Endothelial cell of umbilical vein (primary cell): ENCODE results near the gene LMTK2. TPM values are rescaled to one million over a fixed set of nuclear protein-coding genes. Genes with fewer than 3 reads are reported as not detected.

ENCODE experiments used
- BruUV-seq: library from RNA; stranded (reverse); fragments of 400-500 nt; replicated peaks from 2 replicates; lab custom pipeline; 2021; lab: Mats Ljungman, UMichigan
- CTCF ChIA-PET: fragments of 300-600, 350-600 bp; sonication (Branson Sonifier 250); formaldehyde crosslinking; loops from one replicate; lab custom pipeline; 2021; ENCODE audit warnings: antibody characterized with exemption, inconsistent platforms; lab: Charles Lee
- POLR2A ChIA-PET: fragments of 300-600, 350-600 bp; sonication (Branson Sonifier 250); formaldehyde crosslinking; loops from one replicate; lab custom pipeline; 2021; ENCODE audit warnings: antibody characterized with exemption, inconsistent platforms; lab: Charles Lee
- DNase-seq: peaks from one replicate; pipeline ENCODE4 v3.0.0-alpha.2; 2011; ENCODE audit warnings: low read depth, low spot score
- FAIRE-seq: peaks from 2 replicates; lab custom pipeline; 2011; peaks lifted over from hg19 to GRCh38; lab: Jason Lieb, UNC
- H2AFZ ChIP-seq: 2 replicates; pipeline ENCODE4 v1.6.0; 2012; ENCODE audit warnings: low read depth, low read length, control low read depth, inconsistent platforms
- H3K27ac ChIP-seq: 2 replicates; pipeline ENCODE4 v1.5.1; 2011; ENCODE audit warnings: low read depth, mild to moderate bottlenecking, control low read depth, low read length, moderate library complexity; ENCODE audit not compliant: insufficient read depth
- H3K27me3 ChIP-seq, 2 experiments: 2 replicates each; pipeline versions ENCODE4 v1.6.0 to v1.6.1; 2011; ENCODE audit warnings: low read length in 2 of 2, mixed read lengths in 1 of 2; ENCODE audit not compliant: control insufficient read depth in 2 of 2, insufficient read depth in 2 of 2
- H3K36me3 ChIP-seq, 2 experiments: 2 replicates in 1 of 2; 3 replicates in 1 of 2; pipeline ENCODE4 v1.5.1; 2011; ENCODE audit warnings: low read length in 2 of 2, mild to moderate bottlenecking in 1 of 2, moderate library complexity in 1 of 2; ENCODE audit not compliant: control insufficient read depth in 2 of 2, insufficient read depth in 2 of 2; ENCODE audit errors: extremely low read depth in 1 of 2
- H3K4me1 ChIP-seq: 3 replicates; pipeline ENCODE4 v1.5.1; 2011; ENCODE audit warnings: mild to moderate bottlenecking, low read length; ENCODE audit not compliant: control insufficient read depth, insufficient read depth; ENCODE audit errors: extremely low read depth
- H3K4me2 ChIP-seq: 2 replicates; pipeline ENCODE4 v1.6.1; 2011; ENCODE audit warnings: low read length, control low read depth, mixed read lengths; ENCODE audit not compliant: insufficient read depth
- H3K4me3 ChIP-seq, 3 experiments: fragments of 200-600 bp in 1 of 3; sonication (generic), shearing (Covaris generic) in 1 of 3; replicated peaks in 1 of 3; 2 replicates each; pipeline ENCODE4 v1.5.1; 2011 to 2016; ENCODE audit warnings: control low read depth in 3 of 3, low read length in 3 of 3, mild to moderate bottlenecking in 2 of 3, inconsistent platforms in 1 of 3, low read depth in 1 of 3, moderate library complexity in 1 of 3; ENCODE audit not compliant: insufficient read depth in 1 of 3
- H3K79me2 ChIP-seq: 2 replicates; pipeline ENCODE4 v1.6.0; 2012; ENCODE audit warnings: low read length, inconsistent platforms; ENCODE audit not compliant: control insufficient read depth, insufficient read depth
- H3K9ac ChIP-seq: replicated peaks from 2 replicates; pipeline ENCODE3; 2011; ENCODE audit warnings: low read length, control low read depth; ENCODE audit not compliant: insufficient read depth; ENCODE audit errors: extremely low read depth
- H3K9me1 ChIP-seq: replicated peaks from 3 replicates; pipeline ENCODE4 v1.6.0; 2011; ENCODE audit warnings: mild to moderate bottlenecking, low read length; ENCODE audit not compliant: control insufficient read depth, insufficient read depth; ENCODE audit errors: extremely low read depth
- H3K9me3 ChIP-seq: replicated peaks from 2 replicates; pipeline ENCODE4 v1.5.1; 2012; ENCODE audit warnings: low read length, inconsistent platforms; ENCODE audit not compliant: control insufficient read depth, insufficient read depth
- H4K20me1 ChIP-seq: replicated peaks from 2 replicates; pipeline ENCODE3; 2011; ENCODE audit warnings: mild to moderate bottlenecking, low read length; ENCODE audit not compliant: control insufficient read depth, insufficient read depth; ENCODE audit errors: extremely low read depth
- FOS ChIP-seq: IDR thresholded peaks from 2 replicates; pipeline ENCODE4 v1.6.1; 2011; ENCODE audit warnings: mild to moderate bottlenecking, low read length, moderate library complexity, borderline replicate concordance; ENCODE audit not compliant: insufficient read depth
- GATA2 ChIP-seq: IDR thresholded peaks from 2 replicates; pipeline ENCODE4 v1.7.0; 2011; ENCODE audit warnings: low read depth, mild to moderate bottlenecking, moderate library complexity, mixed read lengths, low read length; ENCODE audit not compliant: insufficient read length, insufficient read depth
- JUN ChIP-seq: IDR thresholded peaks from 2 replicates; pipeline ENCODE4 v1.6.1; 2011; ENCODE audit warnings: borderline replicate concordance, low read depth; ENCODE audit not compliant: insufficient read length, insufficient read depth
- MYC ChIP-seq: IDR thresholded peaks from one replicate; pipeline ENCODE4 v1.6.1; 2011; ENCODE audit warnings: mild to moderate bottlenecking, low read depth, low read length
- POLR2AphosphoS5 ChIP-seq: IDR thresholded peaks from 2 replicates; pipeline ENCODE4 v1.6.1; 2012; ENCODE audit warnings: low read depth, mild to moderate bottlenecking, control low read depth, low read length, moderate library complexity; ENCODE audit not compliant: insufficient read depth
- dilution Hi-C: fragments of 300-500 bp; cut with MboI; formaldehyde crosslinking; loops from one replicate; pipeline ENCODE4 v1.15.0; 2019; ENCODE audit warnings: low sequenced_read_pairs; ENCODE audit not compliant: extremely low pct_ligation_motif_present
- intact Hi-C: fragments of 100-400 bp; cut with micrococcal nuclease; formaldehyde crosslinking; loops from one replicate; pipeline ENCODE4 v1.10.0; 2022
- polyA plus RNA-seq, 4 experiments: library from polyadenylated mRNA; depleted of rRNA in 3 of 4; stranded (reverse) in 3 of 4; unstranded in 1 of 4; fragments of >200 nt; gene quantifications; 2 replicates each; pipeline versions ENCODE4 v1.2.1 to v1.2.3, GENCODE V29; 2011 to 2012; ENCODE audit warnings: missing spikeins in 1 of 4
- total RNA-seq: library from RNA; stranded (reverse); gene quantifications from 2 replicates; pipeline ENCODE4 v1.2.3, GENCODE V29; 2021
- TF ChIP-seq, protein P1 (sequence below): IDR thresholded peaks from 2 replicates; pipeline ENCODE4 v1.6.1; 2011; ENCODE audit not compliant: insufficient read depth, insufficient read length
- TF ChIP-seq, protein P2 (sequence below), 2 donors: IDR thresholded peaks; 1 replicate in 1 of 2; 2 replicates in 1 of 2; pipeline ENCODE4 v1.5.1; 2011; ENCODE audit warnings: low read length in 2 of 2, mild to moderate bottlenecking in 2 of 2, moderate library complexity in 2 of 2, control low read depth in 1 of 2, inconsistent platforms in 1 of 2, low read depth in 1 of 2; ENCODE audit not compliant: insufficient read depth in 1 of 2; ENCODE audit errors: extremely low read depth in 1 of 2

LMTK2 gene
- total and polyA plus RNA-seq, 2 donors (not counting 3 experiments of a cell fraction or from before 2014, with no cell fraction given): 5.9 to 13.8 TPM

DNA sequence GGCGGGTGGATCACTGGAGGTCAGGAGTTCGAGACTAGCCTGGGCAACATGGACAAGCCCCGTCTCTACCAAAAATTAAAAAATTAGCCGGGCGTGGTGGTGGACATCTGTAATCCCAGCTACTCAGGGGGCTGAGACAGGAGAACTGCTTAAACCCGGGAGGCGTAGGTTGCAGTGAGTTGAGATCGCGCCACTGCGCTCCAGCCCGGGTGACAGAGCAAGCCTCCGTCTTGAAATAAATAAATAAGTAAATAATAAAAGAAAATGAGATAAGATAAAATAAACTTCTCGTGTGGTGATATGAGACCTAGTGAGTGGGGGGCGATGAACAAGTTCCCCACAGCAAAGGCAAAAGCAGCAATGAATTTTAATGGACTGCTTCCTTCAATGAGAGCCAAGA, 33.6 kb upstream of the LMTK2 start:
- H3K4me1 ChIP-seq: no peaks in the 10 kb centered on the region
- BruUV-seq: no TSS peak
- H3K9ac ChIP-seq: no peak overlapping the region
- FAIRE-seq (no peak), DNase-seq (no peak)
- no peak overlapping the region for H3K27ac ChIP-seq
- H4K20me1 ChIP-seq: no peaks in the 10 kb centered on the region
- TF ChIP-seq JUN (no peak), FOS (no peak), MYC (no peak), POLR2AphosphoS5 (no peak), GATA2 (no peak)
- TF ChIP-seq, protein P1, sequence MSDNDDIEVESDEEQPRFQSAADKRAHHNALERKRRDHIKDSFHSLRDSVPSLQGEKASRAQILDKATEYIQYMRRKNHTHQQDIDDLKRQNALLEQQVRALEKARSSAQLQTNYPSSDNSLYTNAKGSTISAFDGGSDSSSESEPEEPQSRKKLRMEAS: no peak
- TF ChIP-seq, protein P2, sequence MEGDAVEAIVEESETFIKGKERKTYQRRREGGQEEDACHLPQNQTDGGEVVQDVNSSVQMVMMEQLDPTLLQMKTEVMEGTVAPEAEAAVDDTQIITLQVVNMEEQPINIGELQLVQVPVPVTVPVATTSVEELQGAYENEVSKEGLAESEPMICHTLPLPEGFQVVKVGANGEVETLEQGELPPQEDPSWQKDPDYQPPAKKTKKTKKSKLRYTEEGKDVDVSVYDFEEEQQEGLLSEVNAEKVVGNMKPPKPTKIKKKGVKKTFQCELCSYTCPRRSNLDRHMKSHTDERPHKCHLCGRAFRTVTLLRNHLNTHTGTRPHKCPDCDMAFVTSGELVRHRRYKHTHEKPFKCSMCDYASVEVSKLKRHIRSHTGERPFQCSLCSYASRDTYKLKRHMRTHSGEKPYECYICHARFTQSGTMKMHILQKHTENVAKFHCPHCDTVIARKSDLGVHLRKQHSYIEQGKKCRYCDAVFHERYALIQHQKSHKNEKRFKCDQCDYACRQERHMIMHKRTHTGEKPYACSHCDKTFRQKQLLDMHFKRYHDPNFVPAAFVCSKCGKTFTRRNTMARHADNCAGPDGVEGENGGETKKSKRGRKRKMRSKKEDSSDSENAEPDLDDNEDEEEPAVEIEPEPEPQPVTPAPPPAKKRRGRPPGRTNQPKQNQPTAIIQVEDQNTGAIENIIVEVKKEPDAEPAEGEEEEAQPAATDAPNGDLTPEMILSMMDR (IDR thresholded peaks at IDR 0.05; ENCODE audit: extremely low read depth in 1 of 2, insufficient read depth in 1 of 2, low read depth in 1 of 2, low read length in 2 of 2): no peak
- CTCF ChIA-PET: interaction anchor here (1.3 kb wide), 1 partner anchor 96 kb away, joined by 3 read pairs; no protein-coding TSS in a partner anchor
- H3K4me3 ChIP-seq: no peak overlapping the region
- no peaks in the 10 kb centered on the region for H3K79me2 ChIP-seq
- dilution Hi-C loops: no loop called here
- H3K9me1 ChIP-seq: no peaks in the 10 kb centered on the region
- H2AFZ ChIP-seq: no peak overlapping the region
- no peak overlapping the region for H3K4me2 ChIP-seq
- intact Hi-C loops: no loop called here
- no peaks in the 10 kb centered on the region for H3K9me3 ChIP-seq
- no peaks in the 10 kb centered on the region for H3K36me3 ChIP-seq
- POLR2A ChIA-PET: no interaction called here
- H3K27me3 ChIP-seq: no peaks in the 10 kb centered on the region
